HG03442 (cell line): ENCODE data around the gene PCDHGB6.
"Not testable (repeated sequence)": the region's sequence is repeated elsewhere in the genome, so short reads cannot be mapped to it uniquely, and the experiment has no call there.

Source experiments
- ATAC-seq: cut with Tn5 transposase; IDR thresholded peaks from one replicate; pipeline ENCODE4 v1.9.1; 2021; ENCODE audit warnings: mild to moderate bottlenecking, moderate library complexity; ENCODE audit not compliant: unreplicated experiment

The PCDHGB6 gene

DNA sequence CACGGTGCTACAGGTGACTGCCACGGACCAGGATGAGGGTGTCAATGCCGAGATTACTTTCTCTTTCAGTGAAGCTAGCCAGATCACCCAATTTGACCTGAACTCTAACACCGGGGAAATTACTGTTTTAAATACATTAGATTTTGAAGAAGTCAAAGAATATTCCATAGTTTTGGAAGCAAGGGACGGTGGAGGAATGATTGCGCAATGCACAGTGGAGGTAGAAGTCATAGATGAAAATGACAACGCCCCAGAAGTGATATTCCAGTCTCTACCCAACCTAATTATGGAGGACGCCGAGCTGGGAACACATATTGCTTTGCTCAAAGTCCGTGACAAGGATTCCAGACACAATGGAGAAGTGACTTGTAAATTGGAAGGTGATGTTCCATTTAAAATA, 19.2 kb upstream of the PCDHGB6 start:
- no peak for ATAC-seq

DNA sequence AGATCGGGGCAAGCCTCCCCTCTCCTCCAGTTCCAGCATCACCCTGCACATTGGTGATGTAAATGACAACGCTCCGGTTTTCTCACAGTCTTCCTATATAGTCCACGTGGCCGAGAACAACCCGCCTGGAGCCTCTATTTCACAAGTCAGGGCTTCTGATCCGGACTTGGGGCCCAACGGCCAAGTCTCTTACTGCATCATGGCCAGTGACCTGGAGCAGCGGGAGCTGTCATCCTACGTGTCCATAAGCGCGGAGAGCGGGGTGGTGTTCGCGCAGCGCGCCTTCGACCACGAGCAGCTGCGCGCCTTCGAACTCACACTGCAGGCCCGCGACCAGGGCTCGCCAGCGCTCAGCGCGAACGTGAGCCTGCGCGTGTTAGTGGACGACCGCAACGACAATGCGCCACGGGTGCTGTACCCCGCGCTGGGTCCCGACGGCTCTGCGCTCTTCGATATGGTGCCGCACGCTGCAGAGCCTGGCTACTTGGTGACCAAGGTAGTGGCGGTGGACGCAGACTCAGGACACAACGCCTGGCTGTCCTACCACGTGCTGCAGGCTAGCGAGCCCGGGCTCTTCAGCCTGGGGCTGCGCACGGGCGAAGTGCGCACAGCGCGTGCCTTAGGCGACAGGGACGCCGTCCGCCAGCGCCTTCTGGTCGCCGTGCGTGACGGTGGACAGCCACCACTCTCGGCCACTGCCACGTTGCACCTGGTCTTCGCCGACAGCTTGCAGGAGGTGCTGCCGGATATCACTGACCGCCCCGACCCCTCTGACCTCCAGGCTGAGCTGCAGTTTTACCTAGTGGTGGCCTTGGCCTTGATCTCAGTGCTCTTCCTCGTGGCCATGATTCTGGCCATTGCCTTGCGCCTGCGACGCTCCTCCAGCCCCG, 18.4 kb upstream of the PCDHGB6 start:
- no peak for ATAC-seq

GRCh38 chr5:141392429-141393198, 15.2 kb upstream of the PCDHGB6 start, which contains the start of gene PCDHGA8:
Gene PCDHGA8 (plus strand): TSS chr5:141392633. CDS start chr5:141392814, 181 bp downstream.
- no peak for ATAC-seq

GRCh38 chr5:141393267-141393666, 14.6 kb upstream of the PCDHGB6 start:
- no peak for ATAC-seq

GRCh38 chr5:141394401-141395187, 13.2 kb upstream of the PCDHGB6 start:
- ATAC-seq: not testable (repeated sequence)

DNA sequence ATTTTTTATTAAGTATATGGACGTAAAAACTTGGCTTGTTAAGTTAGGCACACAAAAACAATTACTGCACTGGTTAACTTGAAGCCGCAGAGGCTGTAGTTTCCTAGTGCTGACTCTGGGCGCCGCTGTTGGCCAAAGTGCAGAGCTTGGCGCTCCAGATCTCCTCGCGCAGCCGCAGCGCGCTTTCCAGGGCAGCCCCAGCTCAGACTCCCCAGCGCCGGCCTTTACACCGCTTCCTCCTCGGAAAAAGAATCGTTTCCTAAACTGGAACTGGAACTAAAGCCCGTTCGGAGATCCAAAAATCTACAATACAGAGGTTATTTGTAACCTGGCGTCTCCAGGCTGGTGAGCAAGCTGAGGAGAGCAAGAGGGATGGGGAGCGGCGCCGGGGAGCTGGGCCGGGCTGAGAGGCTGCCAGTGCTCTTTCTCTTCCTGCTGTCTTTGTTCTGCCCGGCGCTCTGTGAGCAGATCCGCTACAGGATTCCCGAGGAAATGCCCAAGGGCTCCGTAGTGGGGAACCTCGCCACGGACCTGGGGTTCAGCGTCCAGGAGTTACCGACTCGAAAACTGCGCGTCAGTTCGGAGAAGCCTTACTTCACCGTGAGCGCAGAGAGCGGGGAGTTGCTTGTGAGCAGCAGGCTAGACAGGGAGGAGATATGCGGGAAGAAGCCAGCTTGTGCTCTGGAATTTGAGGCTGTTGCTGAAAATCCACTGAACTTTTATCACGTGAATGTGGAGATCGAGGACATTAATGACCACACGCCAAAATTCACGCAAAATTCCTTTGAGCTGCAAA, 9.9 kb upstream of the PCDHGB6 start, which contains the start of gene PCDHGB5:
TSS of gene PCDHGB5 (plus strand) at position 192 of the 796 bp plus-strand sequence. CDS start at position 373, 181 bp downstream.
- peak; percentile 78 for ATAC-seq

GRCh38 chr5:141398608-141399007, 9.2 kb upstream of the PCDHGB6 start:
- ATAC-seq: no peak

DNA sequence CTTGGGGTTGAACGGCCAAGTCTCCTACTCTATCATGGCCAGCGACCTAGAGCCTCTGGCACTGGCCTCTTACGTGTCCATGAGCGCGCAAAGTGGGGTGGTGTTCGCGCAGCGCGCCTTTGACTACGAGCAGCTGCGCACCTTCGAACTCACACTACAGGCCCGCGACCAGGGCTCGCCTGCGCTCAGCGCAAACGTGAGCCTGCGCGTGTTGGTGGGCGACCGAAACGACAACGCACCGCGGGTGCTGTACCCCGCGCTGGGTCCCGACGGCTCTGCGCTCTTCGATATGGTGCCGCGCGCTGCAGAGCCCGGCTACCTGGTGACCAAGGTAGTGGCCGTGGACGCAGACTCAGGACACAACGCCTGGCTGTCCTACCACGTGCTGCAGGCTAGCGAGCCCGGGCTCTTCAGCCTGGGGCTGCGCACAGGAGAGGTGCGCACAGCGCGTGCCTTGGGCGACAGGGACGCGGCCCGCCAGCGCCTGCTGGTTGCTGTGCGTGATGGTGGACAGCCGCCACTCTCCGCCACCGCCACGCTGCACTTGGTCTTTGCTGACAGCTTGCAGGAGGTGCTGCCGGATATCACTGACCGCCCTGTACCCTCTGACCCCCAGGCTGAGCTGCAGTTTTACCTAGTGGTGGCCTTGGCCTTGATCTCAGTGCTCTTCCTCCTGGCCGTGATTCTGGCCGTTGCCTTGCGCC, 8.1 kb upstream of the PCDHGB6 start:
- ATAC-seq: no peak

DNA sequence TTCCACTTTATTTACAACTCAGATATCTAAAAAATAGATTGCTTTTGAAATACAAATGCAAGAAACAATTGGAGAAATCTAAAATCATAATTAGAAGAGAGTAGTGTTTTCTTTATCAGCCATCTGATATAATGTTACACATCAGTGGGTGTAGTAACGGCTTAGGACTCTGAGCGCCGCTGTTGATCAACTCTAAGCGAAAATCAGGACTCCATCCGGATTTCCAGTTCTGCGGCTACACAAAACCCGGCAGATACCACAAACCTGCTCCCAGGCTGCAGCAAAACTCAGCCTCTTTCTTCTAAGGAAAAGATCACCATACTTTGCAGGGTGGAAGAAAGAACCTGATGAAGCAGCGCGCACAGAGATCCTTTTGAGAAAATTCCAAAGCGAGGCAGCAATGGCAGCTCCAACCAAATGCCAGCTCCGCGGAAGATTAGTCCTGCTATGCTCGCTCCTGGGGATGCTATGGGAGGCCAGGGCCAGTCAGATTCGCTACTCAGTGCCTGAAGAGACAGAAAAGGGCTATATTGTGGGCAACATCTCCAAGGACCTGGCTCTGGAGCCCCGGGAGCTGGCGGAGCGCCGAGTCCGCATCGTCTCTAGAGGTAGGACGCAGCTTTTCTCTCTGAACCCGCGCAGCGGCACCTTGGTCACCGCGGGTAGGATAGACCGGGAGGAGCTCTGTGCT, 5.1 kb upstream of the PCDHGB6 start, which contains the start of gene PCDHGA9:
TSS of gene PCDHGA9 (plus strand) at position 226 of the 691 bp plus-strand sequence. CDS start at position 401, 175 bp downstream.
- ATAC-seq: no peak

GRCh38 chr5:141403387-141403786, 4.4 kb upstream of the PCDHGB6 start:
- no peak for ATAC-seq

GRCh38 chr5:141409598-141410306, 1.9 kb downstream of the PCDHGB6 start:
- no peak for ATAC-seq

- ATAC-seq: no peak
Observed at GRCh38 chr5:141411575-141411974, 3.8 kb downstream of the PCDHGB6 start.

- peak; percentile 81 for ATAC-seq
Observed at GRCh38 chr5:141412854-141413539, 5.2 kb downstream of the PCDHGB6 start, which contains the start of gene PCDHGA10. Gene PCDHGA10 (plus strand): TSS chr5:141412987. CDS start chr5:141413176, 189 bp downstream.

GRCh38 chr5:141413540-141414069, 5.8 kb downstream of the PCDHGB6 start:
- no peak for ATAC-seq

DNA sequence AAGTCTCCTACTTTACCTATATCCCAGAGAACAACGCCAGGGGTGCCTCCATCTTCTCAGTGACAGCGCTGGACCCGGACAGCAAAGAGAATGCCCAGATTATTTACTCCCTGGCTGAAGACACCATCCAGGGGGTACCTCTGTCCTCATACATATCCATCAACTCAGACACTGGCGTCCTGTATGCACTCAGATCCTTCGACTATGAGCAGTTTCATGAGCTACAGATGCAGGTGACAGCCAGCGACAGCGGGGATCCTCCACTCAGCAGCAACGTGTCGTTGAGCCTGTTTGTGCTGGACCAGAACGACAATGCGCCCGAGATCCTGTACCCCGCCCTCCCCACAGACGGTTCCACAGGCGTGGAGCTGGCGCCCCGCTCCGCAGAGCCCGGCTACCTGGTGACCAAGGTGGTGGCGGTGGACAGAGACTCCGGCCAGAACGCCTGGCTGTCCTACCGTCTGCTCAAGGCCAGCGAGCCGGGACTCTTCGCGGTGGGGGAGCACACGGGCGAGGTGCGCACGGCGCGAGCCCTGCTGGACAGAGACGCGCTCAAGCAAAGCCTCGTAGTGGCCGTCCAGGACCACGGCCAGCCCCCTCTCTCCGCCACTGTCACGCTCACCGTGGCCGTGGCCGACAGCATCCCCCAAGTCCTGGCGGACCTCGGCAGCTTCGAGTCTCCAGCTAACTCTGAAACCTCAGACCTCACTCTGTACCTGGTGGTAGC, 6.9 kb downstream of the PCDHGB6 start:
- not testable (repeated sequence) for ATAC-seq

DNA sequence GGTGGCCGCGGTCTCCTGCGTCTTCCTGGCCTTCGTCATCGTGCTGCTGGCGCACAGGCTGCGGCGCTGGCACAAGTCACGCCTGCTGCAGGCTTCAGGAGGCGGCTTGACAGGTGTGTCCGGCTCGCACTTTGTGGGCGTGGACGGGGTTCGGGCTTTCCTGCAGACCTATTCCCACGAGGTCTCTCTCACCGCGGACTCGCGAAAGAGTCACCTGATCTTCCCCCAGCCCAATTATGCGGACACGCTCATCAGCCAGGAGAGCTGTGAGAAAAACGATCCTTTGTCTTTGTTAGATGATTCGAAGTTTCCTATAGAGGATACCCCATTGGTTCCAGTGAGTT, 7.4 kb downstream of the PCDHGB6 start:
- not testable (repeated sequence) for ATAC-seq
